ENCODE results near the gene ETV5. TPM values are rescaled to one million over a fixed set of nuclear protein-coding genes. Genes with fewer than 3 reads are reported as not detected.

Gene ETV5
- total and polyA plus RNA-seq, 2 donors (not counting 1 experiment from before 2014, with no cell fraction given), result 0.12 to 0.74 TPM

DNA sequence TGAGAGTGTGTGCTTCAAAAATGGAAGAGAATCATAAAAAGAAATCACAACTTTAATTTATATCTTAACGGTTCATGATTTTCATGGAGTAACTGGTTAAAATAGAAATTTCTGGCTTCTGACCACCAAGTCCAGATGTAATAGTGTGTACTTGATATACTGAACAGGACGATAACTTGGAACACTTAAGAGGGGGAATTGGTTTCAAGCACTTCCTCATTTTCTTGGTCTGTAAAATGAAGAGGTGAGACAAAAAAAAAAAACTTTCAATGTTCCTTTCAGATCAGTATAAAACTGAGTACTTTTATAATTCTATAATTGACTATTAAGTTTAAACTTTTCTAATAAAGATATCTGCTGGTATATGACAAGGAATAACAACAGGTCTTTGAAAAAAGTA lies 107.0 kb downstream of the ETV5 start:
- ATAC-seq (ENCODE audit: low read depth), result no peak
- Mint-ChIP-seq H3K9me3 (ENCODE audit: insufficient read depth) (no peaks in the 10 kb centered on the region), H3K4me1 (no peaks in the 10 kb centered on the region), H3K27me3 (peaks cover 18% of the 10 kb centered on the region), H3K27ac (no peak overlapping the region), H3K4me3 (no peak overlapping the region)
- POLR2A ChIA-PET, result no interaction called here
- DNase-seq, result no peak
- intact Hi-C loops (cut with micrococcal nuclease), result no loop called here
- Histone ChIP-seq H3K27ac (ENCODE audit: low read length in 2 of 2) (no peak overlapping the region), H4K20me1 (ENCODE audit: control insufficient read depth, insufficient read depth, low read length, poor library complexity, severe bottlenecking) (no peaks in the 10 kb centered on the region), H3K9ac (ENCODE audit: low read length) (no peak overlapping the region), H2AFZ (ENCODE audit: insufficient read depth, low read depth, low read length, poor library complexity, severe bottlenecking) (no peak overlapping the region), H3K4me3 (ENCODE audit: control extremely low read depth in 1 of 5, extremely low read depth in 1 of 5, insufficient read depth in 1 of 5, low read depth in 2 of 5, low read length in 4 of 5) (no peak overlapping the region), H3K9me3 (ENCODE audit: control extremely low read depth in 1 of 3, control insufficient read depth in 2 of 3, insufficient read depth in 1 of 3, low read length in 2 of 3) (no peaks in the 10 kb centered on the region), H3K36me3 (replicated peaks in 1 of 2; ENCODE audit: control extremely low read depth in 1 of 2, control insufficient read depth in 1 of 2, extremely low read depth in 1 of 2, insufficient read depth in 2 of 2, low read length in 1 of 2) (no peaks in the 10 kb centered on the region), H3K4me2 (replicated peaks; ENCODE audit: low read depth, low read length, poor library complexity, severe bottlenecking) (no peak overlapping the region), H3K79me2 (ENCODE audit: control insufficient read depth, insufficient read depth, low read length) (no peaks in the 10 kb centered on the region), H3K27me3 (replicated peaks in 1 of 4; ENCODE audit: control extremely low read depth in 1 of 4, control insufficient read depth in 3 of 4, insufficient read depth in 4 of 4, low read length in 3 of 4) (peaks cover 0 to 5% (median 2%) of the 10 kb centered on the region in 4 experiments), H3K4me1 (ENCODE audit: control insufficient read depth in 2 of 2, insufficient read depth in 2 of 2, low read length in 2 of 2) (no peaks in the 10 kb centered on the region)
- no peak for TF ChIP-seq EZH2 (IDR thresholded peaks at IDR 0.05; ENCODE audit: borderline replicate concordance, insufficient read depth, low read depth, low read length, poor library complexity, severe bottlenecking)
- TF ChIP-seq, protein P1, sequence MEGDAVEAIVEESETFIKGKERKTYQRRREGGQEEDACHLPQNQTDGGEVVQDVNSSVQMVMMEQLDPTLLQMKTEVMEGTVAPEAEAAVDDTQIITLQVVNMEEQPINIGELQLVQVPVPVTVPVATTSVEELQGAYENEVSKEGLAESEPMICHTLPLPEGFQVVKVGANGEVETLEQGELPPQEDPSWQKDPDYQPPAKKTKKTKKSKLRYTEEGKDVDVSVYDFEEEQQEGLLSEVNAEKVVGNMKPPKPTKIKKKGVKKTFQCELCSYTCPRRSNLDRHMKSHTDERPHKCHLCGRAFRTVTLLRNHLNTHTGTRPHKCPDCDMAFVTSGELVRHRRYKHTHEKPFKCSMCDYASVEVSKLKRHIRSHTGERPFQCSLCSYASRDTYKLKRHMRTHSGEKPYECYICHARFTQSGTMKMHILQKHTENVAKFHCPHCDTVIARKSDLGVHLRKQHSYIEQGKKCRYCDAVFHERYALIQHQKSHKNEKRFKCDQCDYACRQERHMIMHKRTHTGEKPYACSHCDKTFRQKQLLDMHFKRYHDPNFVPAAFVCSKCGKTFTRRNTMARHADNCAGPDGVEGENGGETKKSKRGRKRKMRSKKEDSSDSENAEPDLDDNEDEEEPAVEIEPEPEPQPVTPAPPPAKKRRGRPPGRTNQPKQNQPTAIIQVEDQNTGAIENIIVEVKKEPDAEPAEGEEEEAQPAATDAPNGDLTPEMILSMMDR (IDR thresholded peaks at IDR 0.05), result no peak
- CTCF ChIA-PET, result interaction anchor here (0.5 kb wide), 1 partner anchor 957 kb away, joined by 4 read pairs; no protein-coding TSS in a partner anchor
- WGBS (ENCODE audit: insufficient coverage), result no CpG with 5 or more reads among the region's 2 CpGs

DNA sequence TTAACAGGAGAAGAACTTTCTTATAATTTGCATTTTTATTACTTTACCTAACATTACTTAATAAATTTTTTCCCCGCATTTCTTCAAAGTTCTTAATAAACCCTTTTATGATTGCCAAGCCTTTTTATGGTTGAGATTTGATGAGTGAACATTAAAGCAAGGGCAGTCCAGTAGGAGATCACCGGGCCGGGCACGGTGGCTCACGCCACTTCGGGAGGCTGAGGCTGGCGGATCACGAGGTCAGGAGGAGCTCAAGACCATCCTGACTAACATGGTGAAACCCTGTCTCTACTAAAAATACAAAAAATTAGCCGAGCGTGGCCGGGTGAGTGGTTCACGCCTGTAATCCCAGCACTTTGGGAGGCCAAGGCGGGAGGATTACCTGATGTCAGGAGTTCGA lies 109.7 kb downstream of the ETV5 start:
- Histone ChIP-seq H3K79me2 (ENCODE audit: control insufficient read depth, insufficient read depth, low read length) (no peaks in the 10 kb centered on the region), H2AFZ (ENCODE audit: insufficient read depth, low read depth, low read length, poor library complexity, severe bottlenecking) (no peak overlapping the region), H4K20me1 (ENCODE audit: control insufficient read depth, insufficient read depth, low read length, poor library complexity, severe bottlenecking) (no peaks in the 10 kb centered on the region), H3K4me3 (ENCODE audit: control extremely low read depth in 1 of 5, extremely low read depth in 1 of 5, insufficient read depth in 1 of 5, low read depth in 2 of 5, low read length in 4 of 5) (no peak overlapping the region), H3K9ac (ENCODE audit: low read length) (no peak overlapping the region), H3K4me2 (replicated peaks; ENCODE audit: low read depth, low read length, poor library complexity, severe bottlenecking) (no peak overlapping the region), H3K9me3 (ENCODE audit: control extremely low read depth in 1 of 3, control insufficient read depth in 2 of 3, insufficient read depth in 1 of 3, low read length in 2 of 3) (no peaks in the 10 kb centered on the region), H3K27ac (ENCODE audit: low read length in 2 of 2) (no peak overlapping the region), H3K4me1 (ENCODE audit: control insufficient read depth in 2 of 2, insufficient read depth in 2 of 2, low read length in 2 of 2) (no peaks in the 10 kb centered on the region), H3K27me3 (replicated peaks in 1 of 4; ENCODE audit: control extremely low read depth in 1 of 4, control insufficient read depth in 3 of 4, insufficient read depth in 4 of 4, low read length in 3 of 4) (peaks cover 0 to 5% (median 2%) of the 10 kb centered on the region in 4 experiments), H3K36me3 (replicated peaks in 1 of 2; ENCODE audit: control extremely low read depth in 1 of 2, control insufficient read depth in 1 of 2, extremely low read depth in 1 of 2, insufficient read depth in 2 of 2, low read length in 1 of 2) (no peaks in the 10 kb centered on the region)
- Mint-ChIP-seq H3K4me3 (no peak overlapping the region), H3K4me1 (no peaks in the 10 kb centered on the region), H3K9me3 (ENCODE audit: insufficient read depth) (no peaks in the 10 kb centered on the region), H3K27me3 (peaks cover 18% of the 10 kb centered on the region), H3K27ac (no peak overlapping the region)
- TF ChIP-seq, protein P1 (IDR thresholded peaks at IDR 0.05), result no peak
- TF ChIP-seq EZH2 (IDR thresholded peaks at IDR 0.05; ENCODE audit: borderline replicate concordance, insufficient read depth, low read depth, low read length, poor library complexity, severe bottlenecking), result no peak
- intact Hi-C loops (cut with micrococcal nuclease), result no loop called here
- POLR2A ChIA-PET, result no interaction called here
- 93% methylated on average over 8 of the region's 14 CpGs for WGBS (ENCODE audit: insufficient coverage)
- ATAC-seq (ENCODE audit: low read depth), result no peak
- CTCF ChIA-PET, result interaction anchor here (1.7 kb wide), 1 partner anchor 618 kb away, joined by 5 read pairs; no protein-coding TSS in a partner anchor
- DNase-seq, result no peak
